ENCODE data around the gene CNBD2.

The CNBD2 gene

GRCh38 chr20:35953387-35954199 lies 14.8 kb upstream of the CNBD2 start:
- Histone ChIP-seq H3K27ac (replicated peaks; ENCODE audit: low read length) (peak overlapping the region; percentile 99), H3K4me3 (ENCODE audit: low read length in 2 of 2) (peak overlapping the region; percentile 89 to 93), H3K4me2 (ENCODE audit: insufficient read depth, low read length, poor library complexity, severe bottlenecking) (peak overlapping the region; percentile 76), H3K14ac (ENCODE audit: low read length) (peak overlapping the region; percentile 63), H2BK5ac (ENCODE audit: low read length) (peak overlapping the region; percentile 97), H2BK120ac (ENCODE audit: low read depth, low read length) (peak overlapping the region; percentile 96), H4K8ac (ENCODE audit: low read depth, low read length) (no peak overlapping the region), H3K18ac (ENCODE audit: low read length) (peak overlapping the region; percentile 98), H3K4me1 (ENCODE audit: control insufficient read depth in 2 of 2, insufficient read depth in 1 of 2, low read depth in 1 of 2, low read length in 2 of 2) (peaks cover 2% of the 10 kb centered on the region in 2 donors), H3K36me3 (replicated peaks in 1 of 2; ENCODE audit: control insufficient read depth in 2 of 2, insufficient read depth in 2 of 2, low read length in 2 of 2) (peaks cover 2 to 36% of the 10 kb centered on the region in 2 donors), H2AFZ (ENCODE audit: low read length) (peak overlapping the region; percentile 87), H2BK12ac (ENCODE audit: low read length) (no peak overlapping the region), H2BK15ac (ENCODE audit: low read length) (peak overlapping the region; percentile 92), H3K4ac (ENCODE audit: low read length) (no peak overlapping the region), H4K91ac (ENCODE audit: low read depth, low read length, poor library complexity) (no peak overlapping the region), H3K9me3 (replicated peaks in 1 of 2; ENCODE audit: control insufficient read depth in 2 of 2, insufficient read depth in 1 of 2, low read depth in 1 of 2, low read length in 2 of 2) (no peaks in the 10 kb centered on the region), H3K23ac (ENCODE audit: low read depth, low read length, poor library complexity) (peak overlapping the region; percentile 99), H3K9ac (ENCODE audit: low read depth, low read length, poor library complexity) (peak overlapping the region; percentile 99), H2AK5ac (ENCODE audit: low read depth, low read length) (peak overlapping the region; percentile 95), H3K27me3 (ENCODE audit: control insufficient read depth in 3 of 3, insufficient read depth in 3 of 3, low read depth in 1 of 3, low read length in 3 of 3) (no peaks in the 10 kb centered on the region), H3K79me1 (ENCODE audit: low read depth, low read length) (peaks cover 2% of the 10 kb centered on the region)
- no peak for DNase-seq (ENCODE audit: low spot score)
- WGBS, 2 donors (ENCODE audit: extremely low coverage in 2 of 2, insufficient read length in 2 of 2, insufficient replicate concordance in 1 of 2), result no CpG with 5 or more reads among the region's 65 CpGs

GRCh38 chr20:35954200-35954906 lies 14.0 kb upstream of the CNBD2 start, which contains the start of gene SCAND1:
TSS of gene SCAND1 (minus strand) at chr20:35954502. CDS start at chr20:35954284, 218 bp downstream.
- Histone ChIP-seq H3K4me2 (ENCODE audit: insufficient read depth, low read length, poor library complexity, severe bottlenecking) (peak within 1 kb of the TSS; percentile 76), H4K8ac (ENCODE audit: low read depth, low read length) (no peak within 1 kb of the TSS), H3K79me1 (ENCODE audit: low read depth, low read length) (peaks cover 2% of the 10 kb centered on the region), H3K36me3 (replicated peaks in 1 of 2; ENCODE audit: control insufficient read depth in 2 of 2, insufficient read depth in 2 of 2, low read length in 2 of 2) (peaks cover 2 to 28% of the 10 kb centered on the region in 2 donors), H2AFZ (ENCODE audit: low read length) (peak within 1 kb of the TSS; percentile 87), H3K18ac (ENCODE audit: low read length) (peak within 1 kb of the TSS; percentile 98), H4K91ac (ENCODE audit: low read depth, low read length, poor library complexity) (no peak within 1 kb of the TSS), H3K27me3 (ENCODE audit: control insufficient read depth in 3 of 3, insufficient read depth in 3 of 3, low read depth in 1 of 3, low read length in 3 of 3) (no peaks in the 10 kb centered on the region), H3K4me3 (ENCODE audit: low read length in 2 of 2) (peak within 1 kb of the TSS; percentile 89 to 93), H2BK15ac (ENCODE audit: low read length) (peak within 1 kb of the TSS; percentile 92), H3K4me1 (ENCODE audit: control insufficient read depth in 2 of 2, insufficient read depth in 1 of 2, low read depth in 1 of 2, low read length in 2 of 2) (peaks cover 2% of the 10 kb centered on the region in 2 donors), H3K27ac (replicated peaks; ENCODE audit: low read length) (peak within 1 kb of the TSS; percentile 99), H3K9ac (ENCODE audit: low read depth, low read length, poor library complexity) (peak within 1 kb of the TSS; percentile 99), H3K9me3 (replicated peaks in 1 of 2; ENCODE audit: control insufficient read depth in 2 of 2, insufficient read depth in 1 of 2, low read depth in 1 of 2, low read length in 2 of 2) (no peaks in the 10 kb centered on the region), H3K23ac (ENCODE audit: low read depth, low read length, poor library complexity) (peak within 1 kb of the TSS; percentile 99), H2AK5ac (ENCODE audit: low read depth, low read length) (peak within 1 kb of the TSS; percentile 95), H2BK5ac (ENCODE audit: low read length) (peak within 1 kb of the TSS; percentile 97), H3K14ac (ENCODE audit: low read length) (peak within 1 kb of the TSS; percentile 63), H2BK12ac (ENCODE audit: low read length) (peak within 1 kb of the TSS; percentile 49), H2BK120ac (ENCODE audit: low read depth, low read length) (peak within 1 kb of the TSS; percentile 96), H3K4ac (ENCODE audit: low read length) (no peak within 1 kb of the TSS)
- no CpG with 5 or more reads among the region's 76 CpGs for WGBS, 2 donors (ENCODE audit: extremely low coverage in 2 of 2, insufficient read length in 2 of 2, insufficient replicate concordance in 1 of 2)
- DNase-seq (ENCODE audit: low spot score), result peak; percentile 97

GRCh38 chr20:35954907-35955251 lies 13.5 kb upstream of the CNBD2 start:
- H3K27me3 ChIP-seq (ENCODE audit: control insufficient read depth in 3 of 3, insufficient read depth in 3 of 3, low read depth in 1 of 3, low read length in 3 of 3), result no peaks in the 10 kb centered on the region
- no peak overlapping the region for H2BK120ac ChIP-seq (ENCODE audit: low read depth, low read length)
- no peak overlapping the region for H3K4ac ChIP-seq (ENCODE audit: low read length)
- H2BK12ac ChIP-seq (ENCODE audit: low read length), result no peak overlapping the region
- peak overlapping the region; percentile 83 to 89 for H3K4me3 ChIP-seq (ENCODE audit: low read length in 2 of 2)
- no peaks in the 10 kb centered on the region for H3K9me3 ChIP-seq (replicated peaks in 1 of 2; ENCODE audit: control insufficient read depth in 2 of 2, insufficient read depth in 1 of 2, low read depth in 1 of 2, low read length in 2 of 2)
- peak overlapping the region; percentile 87 for H2AFZ ChIP-seq (ENCODE audit: low read length)
- no peak overlapping the region for H3K23ac ChIP-seq (ENCODE audit: low read depth, low read length, poor library complexity)
- no CpG with 5 or more reads among the region's 19 CpGs for WGBS, 2 donors (ENCODE audit: extremely low coverage in 2 of 2, insufficient read length in 2 of 2, insufficient replicate concordance in 1 of 2)
- no peak overlapping the region for H2AK5ac ChIP-seq (ENCODE audit: low read depth, low read length)
- H3K27ac ChIP-seq (replicated peaks; ENCODE audit: low read length), result peak overlapping the region; percentile 71
- peak overlapping the region; percentile 13 for H3K18ac ChIP-seq (ENCODE audit: low read length)
- H3K4me2 ChIP-seq (ENCODE audit: insufficient read depth, low read length, poor library complexity, severe bottlenecking), result peak overlapping the region; percentile 69
- H3K79me1 ChIP-seq (ENCODE audit: low read depth, low read length), result peaks cover 2% of the 10 kb centered on the region
- H4K8ac ChIP-seq (ENCODE audit: low read depth, low read length), result no peak overlapping the region
- peak overlapping the region; percentile 6 for H2BK15ac ChIP-seq (ENCODE audit: low read length)
- no peak overlapping the region for H4K91ac ChIP-seq (ENCODE audit: low read depth, low read length, poor library complexity)
- no peak for DNase-seq (ENCODE audit: low spot score)
- H3K4me1 ChIP-seq (ENCODE audit: control insufficient read depth in 2 of 2, insufficient read depth in 1 of 2, low read depth in 1 of 2, low read length in 2 of 2), result peaks cover 2% of the 10 kb centered on the region in 2 donors
- peak overlapping the region; percentile 50 for H3K9ac ChIP-seq (ENCODE audit: low read depth, low read length, poor library complexity)
- peaks cover 2 to 25% of the 10 kb centered on the region in 2 donors for H3K36me3 ChIP-seq (replicated peaks in 1 of 2; ENCODE audit: control insufficient read depth in 2 of 2, insufficient read depth in 2 of 2, low read length in 2 of 2)
- no peak overlapping the region for H3K14ac ChIP-seq (ENCODE audit: low read length)
- peak overlapping the region; percentile 97 for H2BK5ac ChIP-seq (ENCODE audit: low read length)

- H3K4me3 ChIP-seq (ENCODE audit: low read length in 2 of 2), result no peak overlapping the region
- H2AK5ac ChIP-seq (ENCODE audit: low read depth, low read length), result no peak overlapping the region
- H4K91ac ChIP-seq (ENCODE audit: low read depth, low read length, poor library complexity), result no peak overlapping the region
- H3K14ac ChIP-seq (ENCODE audit: low read length), result no peak overlapping the region
- no peak overlapping the region for H2BK5ac ChIP-seq (ENCODE audit: low read length)
- DNase-seq (ENCODE audit: low spot score), result no peak
- H3K4me2 ChIP-seq (ENCODE audit: insufficient read depth, low read length, poor library complexity, severe bottlenecking), result no peak overlapping the region
- no peak overlapping the region for H4K8ac ChIP-seq (ENCODE audit: low read depth, low read length)
- no peak overlapping the region for H3K9ac ChIP-seq (ENCODE audit: low read depth, low read length, poor library complexity)
- H3K4ac ChIP-seq (ENCODE audit: low read length), result no peak overlapping the region
- H2AFZ ChIP-seq (ENCODE audit: low read length), result no peak overlapping the region
- peaks cover 2% of the 10 kb centered on the region for H3K79me1 ChIP-seq (ENCODE audit: low read depth, low read length)
- no peaks in the 10 kb centered on the region for H3K27me3 ChIP-seq (ENCODE audit: control insufficient read depth in 3 of 3, insufficient read depth in 3 of 3, low read depth in 1 of 3, low read length in 3 of 3)
- H3K27ac ChIP-seq (replicated peaks; ENCODE audit: low read length), result no peak overlapping the region
- no peak overlapping the region for H2BK15ac ChIP-seq (ENCODE audit: low read length)
- no peak overlapping the region for H3K18ac ChIP-seq (ENCODE audit: low read length)
- H3K4me1 ChIP-seq (ENCODE audit: control insufficient read depth in 2 of 2, insufficient read depth in 1 of 2, low read depth in 1 of 2, low read length in 2 of 2), result peaks cover 2% of the 10 kb centered on the region in 2 donors
- H2BK120ac ChIP-seq (ENCODE audit: low read depth, low read length), result no peak overlapping the region
- no peaks in the 10 kb centered on the region for H3K9me3 ChIP-seq (replicated peaks in 1 of 2; ENCODE audit: control insufficient read depth in 2 of 2, insufficient read depth in 1 of 2, low read depth in 1 of 2, low read length in 2 of 2)
- peaks cover 2 to 16% of the 10 kb centered on the region in 2 donors for H3K36me3 ChIP-seq (replicated peaks in 1 of 2; ENCODE audit: control insufficient read depth in 2 of 2, insufficient read depth in 2 of 2, low read length in 2 of 2)
- no peak overlapping the region for H2BK12ac ChIP-seq (ENCODE audit: low read length)
- H3K23ac ChIP-seq (ENCODE audit: low read depth, low read length, poor library complexity), result no peak overlapping the region
Observed at GRCh38 chr20:35956616-35957015, 11.8 kb upstream of the CNBD2 start.

Data from neuronal stem cell (in vitro differentiated cells).